Fibroblast of lung (primary cell): ENCODE measurements around the gene KCNC3. TPM values are rescaled to one million over a fixed set of nuclear protein-coding genes. Genes with fewer than 3 reads are reported as not detected.

Experiments used
- DNase-seq, 2 donors: peaks; one replicate each; pipeline versions ENCODE4 v3.0.0 to v3.0.0-alpha.2; 2010; ENCODE audit warnings: low read depth in 2 of 2
- H2AFZ ChIP-seq: 2 replicates; pipeline ENCODE4 v1.5.1; 2012; ENCODE audit warnings: low read length, control low read depth, inconsistent platforms
- H3K27ac ChIP-seq: 2 replicates; pipeline ENCODE4 v1.5.1; 2011; ENCODE audit warnings: low read length, control low read depth; ENCODE audit not compliant: insufficient read depth
- H3K27me3 ChIP-seq: 2 replicates; pipeline ENCODE4 v1.5.1; 2011; ENCODE audit warnings: mild to moderate bottlenecking, low read length; ENCODE audit not compliant: control insufficient read depth, insufficient read depth
- H3K36me3 ChIP-seq: 2 replicates; pipeline ENCODE4 v1.5.1; 2011; ENCODE audit warnings: low read length; ENCODE audit not compliant: control insufficient read depth, insufficient read depth
- H3K4me1 ChIP-seq: 2 replicates; pipeline ENCODE4 v1.5.1; 2011; ENCODE audit warnings: low read length; ENCODE audit not compliant: control insufficient read depth, insufficient read depth; ENCODE audit errors: extremely low read depth
- H3K4me2 ChIP-seq: 2 replicates; pipeline ENCODE4 v1.5.1; 2011; ENCODE audit warnings: low read length, control low read depth; ENCODE audit not compliant: insufficient read depth; ENCODE audit errors: extremely low read depth
- H3K4me3 ChIP-seq, 4 experiments: fragments of 200-600 bp in 1 of 4; sonication (generic) in 1 of 4; replicated peaks in 1 of 4; 2 replicates each; pipeline ENCODE4 v1.5.1; 2011 to 2016; ENCODE audit warnings: low read length in 4 of 4, low read depth in 3 of 4, mild to moderate bottlenecking in 3 of 4, control low read depth in 2 of 4, inconsistent platforms in 1 of 4, mixed read lengths in 1 of 4; ENCODE audit not compliant: insufficient read depth in 1 of 4; ENCODE audit errors: control extremely low read depth in 1 of 4
- H3K79me2 ChIP-seq: 2 replicates; pipeline ENCODE4 v1.5.1; 2012; ENCODE audit warnings: mild to moderate bottlenecking, low read length, inconsistent platforms; ENCODE audit not compliant: control insufficient read depth, insufficient read depth
- H3K9ac ChIP-seq: 2 replicates; pipeline ENCODE4 v1.5.1; 2011; ENCODE audit warnings: mild to moderate bottlenecking, low read length, control low read depth; ENCODE audit not compliant: insufficient read depth
- H3K9me3 ChIP-seq: 2 replicates; pipeline ENCODE4 v1.5.1; 2012; ENCODE audit warnings: low read depth, low read length; ENCODE audit not compliant: control insufficient read depth, insufficient read depth
- H4K20me1 ChIP-seq: 2 replicates; pipeline ENCODE4 v1.5.1; 2011; ENCODE audit warnings: low read length; ENCODE audit not compliant: control insufficient read depth, insufficient read depth; ENCODE audit errors: extremely low read depth
- EZH2 ChIP-seq: IDR thresholded peaks from 2 replicates; pipeline ENCODE4 v1.5.1; 2012; ENCODE audit warnings: low read length, control low read depth, mild to moderate bottlenecking; ENCODE audit errors: missing control alignments
- polyA plus RNA-seq, 2 donors: library from polyadenylated mRNA; depleted of rRNA in 1 of 2; stranded (reverse) in 1 of 2; unstranded in 1 of 2; fragments of >200 nt; gene quantifications; 2 replicates each; pipeline ENCODE4 v1.2.1, GENCODE V29; 2011 to 2012; ENCODE audit warnings: missing spikeins in 1 of 2
- total RNA-seq: library from RNA; depleted of rRNA; stranded (reverse); fragments of >200 nt; gene quantifications from 2 replicates; pipeline ENCODE4 v1.2.1, GENCODE V29; 2014
- TF ChIP-seq, protein P1 (sequence below), 2 donors: IDR thresholded peaks in 1 of 2; conservative IDR thresholded peaks in 1 of 2; 1 replicate in 1 of 2; 2 replicates in 1 of 2; pipeline ENCODE4 v1.5.1; 2011 to 2012; ENCODE audit warnings: low read length in 2 of 2, control low read depth in 1 of 2, inconsistent platforms in 1 of 2, low read depth in 1 of 2, mild to moderate bottlenecking in 1 of 2

The KCNC3 gene
- total and polyA plus RNA-seq, 2 donors (not counting 1 experiment from before 2014, with no cell fraction given): under 0.01 to 0.01 TPM

DNA sequence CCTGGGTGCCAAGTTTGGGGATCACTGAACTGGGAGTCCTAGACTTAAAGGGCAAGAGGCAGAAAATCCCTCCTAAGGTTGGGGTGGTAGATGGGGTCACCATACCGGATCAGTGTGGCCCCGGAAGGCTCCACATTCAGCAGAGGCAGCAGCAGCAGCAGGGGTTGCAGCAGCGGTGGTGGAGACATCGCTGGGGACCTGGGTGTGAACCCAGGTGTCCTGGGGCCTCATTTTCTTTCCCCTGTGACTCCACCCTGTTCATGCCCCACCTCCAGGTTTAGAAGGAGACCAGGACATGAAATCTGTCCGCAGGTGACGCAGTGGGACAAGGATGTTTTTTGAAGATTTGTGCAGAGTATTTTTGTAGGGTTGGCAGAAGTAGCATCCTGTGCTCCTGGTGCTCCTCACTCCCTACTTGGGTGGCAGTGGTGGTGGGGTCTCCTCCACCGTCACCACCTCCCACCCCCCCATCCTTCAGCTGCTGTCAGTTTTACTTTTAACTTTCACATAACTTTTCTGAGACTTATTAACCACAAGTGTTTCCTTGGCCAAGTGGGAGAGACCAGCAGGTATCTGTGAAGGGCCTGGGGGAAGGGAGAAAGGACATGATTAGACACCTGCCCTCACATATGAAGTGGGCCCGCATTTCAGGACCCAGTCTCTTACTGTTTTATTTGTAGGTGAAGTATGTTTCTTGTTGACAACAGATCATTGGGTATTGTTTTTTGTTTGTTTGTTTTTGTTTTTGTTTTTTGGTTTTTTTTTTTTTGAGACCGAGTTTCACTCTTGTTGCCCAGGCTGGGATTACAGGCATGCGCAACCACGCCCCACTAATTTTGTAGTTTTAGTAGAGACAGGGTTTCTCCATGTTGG is 36.5 kb upstream of the KCNC3 start, which contains the start of gene NAPSA:
Gene NAPSA, minus strand, starts transcription at position 206 of the 873 bp plus-strand sequence. Its CDS starts 18 bp downstream, at position 188.
- no peak for TF ChIP-seq EZH2
- TF ChIP-seq, protein P1, sequence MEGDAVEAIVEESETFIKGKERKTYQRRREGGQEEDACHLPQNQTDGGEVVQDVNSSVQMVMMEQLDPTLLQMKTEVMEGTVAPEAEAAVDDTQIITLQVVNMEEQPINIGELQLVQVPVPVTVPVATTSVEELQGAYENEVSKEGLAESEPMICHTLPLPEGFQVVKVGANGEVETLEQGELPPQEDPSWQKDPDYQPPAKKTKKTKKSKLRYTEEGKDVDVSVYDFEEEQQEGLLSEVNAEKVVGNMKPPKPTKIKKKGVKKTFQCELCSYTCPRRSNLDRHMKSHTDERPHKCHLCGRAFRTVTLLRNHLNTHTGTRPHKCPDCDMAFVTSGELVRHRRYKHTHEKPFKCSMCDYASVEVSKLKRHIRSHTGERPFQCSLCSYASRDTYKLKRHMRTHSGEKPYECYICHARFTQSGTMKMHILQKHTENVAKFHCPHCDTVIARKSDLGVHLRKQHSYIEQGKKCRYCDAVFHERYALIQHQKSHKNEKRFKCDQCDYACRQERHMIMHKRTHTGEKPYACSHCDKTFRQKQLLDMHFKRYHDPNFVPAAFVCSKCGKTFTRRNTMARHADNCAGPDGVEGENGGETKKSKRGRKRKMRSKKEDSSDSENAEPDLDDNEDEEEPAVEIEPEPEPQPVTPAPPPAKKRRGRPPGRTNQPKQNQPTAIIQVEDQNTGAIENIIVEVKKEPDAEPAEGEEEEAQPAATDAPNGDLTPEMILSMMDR (conservative IDR thresholded peaks at IDR 0.05 in 1 of 2, IDR thresholded peaks at IDR 0.05 in 1 of 2; ENCODE audit: low read depth in 1 of 2, low read length in 2 of 2): no peak
- no peaks in the 10 kb centered on the region for H4K20me1 ChIP-seq
- H3K4me1 ChIP-seq: peaks cover 2% of the 10 kb centered on the region
- H3K4me2 ChIP-seq: no peak within 1 kb of the TSS
- H3K27me3 ChIP-seq: no peaks in the 10 kb centered on the region
- H3K4me3 ChIP-seq: no peak within 1 kb of the TSS
- no peaks in the 10 kb centered on the region for H3K36me3 ChIP-seq
- H3K27ac ChIP-seq: no peak within 1 kb of the TSS
- no peak within 1 kb of the TSS for H2AFZ ChIP-seq
- DNase-seq: no peak
- H3K9me3 ChIP-seq: no peaks in the 10 kb centered on the region
- H3K79me2 ChIP-seq: no peaks in the 10 kb centered on the region
- H3K9ac ChIP-seq: no peak within 1 kb of the TSS

DNA sequence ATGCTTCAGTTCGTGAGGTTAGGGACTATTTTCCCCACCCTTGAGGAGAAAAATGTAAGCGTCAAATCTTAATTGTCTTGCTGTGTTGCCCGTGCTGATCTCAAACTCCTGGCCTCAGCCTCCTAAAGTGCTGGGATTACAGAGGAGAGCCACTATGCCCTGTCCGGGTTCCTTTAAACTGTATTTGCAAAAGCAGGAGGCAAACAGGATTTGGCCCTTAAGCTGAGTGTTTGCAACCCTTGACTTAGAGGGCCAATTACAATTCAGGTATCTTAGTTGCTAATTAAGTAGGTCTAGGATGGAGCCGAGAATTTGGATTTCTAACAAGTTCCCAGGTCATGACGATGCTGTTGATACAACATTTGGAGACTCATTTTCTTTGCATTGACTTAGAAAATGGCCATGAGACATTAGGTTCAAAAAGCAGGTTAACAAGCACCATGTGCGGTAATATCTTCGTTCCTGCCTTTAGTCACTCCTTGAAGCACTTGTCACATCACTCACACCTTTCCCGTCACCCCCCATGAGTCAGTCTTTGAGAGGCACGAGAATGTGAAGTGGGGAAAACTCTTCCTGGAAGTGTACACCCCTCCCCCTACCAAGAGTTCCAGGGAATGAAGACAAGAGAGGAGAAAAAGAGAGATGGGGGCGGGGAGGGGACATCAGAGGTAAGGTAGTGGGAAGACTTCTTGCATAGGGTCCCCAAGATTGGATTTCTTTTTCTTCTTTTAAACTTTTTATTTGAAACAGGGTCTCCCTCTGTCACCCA is 33.7 kb upstream of the KCNC3 start:
- no peaks in the 10 kb centered on the region for H3K36me3 ChIP-seq
- no peaks in the 10 kb centered on the region for H3K27me3 ChIP-seq
- no peaks in the 10 kb centered on the region for H4K20me1 ChIP-seq
- no peak overlapping the region for H3K27ac ChIP-seq
- H3K4me3 ChIP-seq: no peak overlapping the region
- H3K4me2 ChIP-seq: no peak overlapping the region
- no peak overlapping the region for H2AFZ ChIP-seq
- H3K9ac ChIP-seq: no peak overlapping the region
- H3K4me1 ChIP-seq: no peaks in the 10 kb centered on the region
- H3K9me3 ChIP-seq: no peaks in the 10 kb centered on the region
- DNase-seq: no peak
- H3K79me2 ChIP-seq: no peaks in the 10 kb centered on the region
- TF ChIP-seq EZH2: no peak
- TF ChIP-seq, protein P1 (conservative IDR thresholded peaks at IDR 0.05 in 1 of 2, IDR thresholded peaks at IDR 0.05 in 1 of 2; ENCODE audit: low read depth in 1 of 2, low read length in 2 of 2): no peak

DNA sequence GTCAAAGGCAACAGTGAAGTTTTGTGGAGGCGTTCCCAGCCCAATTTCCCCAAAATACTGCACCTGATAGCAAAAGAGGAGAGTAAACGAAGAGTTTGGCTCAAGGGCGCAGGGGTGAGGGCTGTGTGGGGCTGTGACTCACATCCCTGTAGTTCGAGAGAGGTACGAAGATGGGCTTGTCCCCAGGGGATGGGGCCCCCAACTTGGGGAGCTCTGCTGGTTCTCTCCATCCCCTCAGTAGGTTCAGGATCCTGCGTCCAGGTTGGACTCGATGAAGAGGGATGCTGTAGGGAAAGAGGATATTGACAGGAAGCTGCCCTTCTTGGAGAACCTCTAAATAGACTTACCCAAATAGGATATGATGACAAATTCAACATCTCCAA is 32.8 kb upstream of the KCNC3 start:
- no peak overlapping the region for H3K9ac ChIP-seq
- H2AFZ ChIP-seq: no peak overlapping the region
- H3K27me3 ChIP-seq: no peaks in the 10 kb centered on the region
- no peaks in the 10 kb centered on the region for H3K36me3 ChIP-seq
- H3K79me2 ChIP-seq: no peaks in the 10 kb centered on the region
- H3K9me3 ChIP-seq: no peaks in the 10 kb centered on the region
- no peak overlapping the region for H3K4me2 ChIP-seq
- no peaks in the 10 kb centered on the region for H4K20me1 ChIP-seq
- H3K4me1 ChIP-seq: no peaks in the 10 kb centered on the region
- H3K27ac ChIP-seq: no peak overlapping the region
- H3K4me3 ChIP-seq: no peak overlapping the region
- no peak for DNase-seq
- TF ChIP-seq, protein P1 (conservative IDR thresholded peaks at IDR 0.05 in 1 of 2, IDR thresholded peaks at IDR 0.05 in 1 of 2; ENCODE audit: low read depth in 1 of 2, low read length in 2 of 2): no peak
- TF ChIP-seq EZH2: no peak
